K562 (cell line): ENCODE results near the gene FOXR1. TPM values are rescaled to one million over a fixed set of nuclear protein-coding genes. Genes with fewer than 3 reads are reported as not detected.

Source experiments
- C11orf30 ChIP-seq: fragments of 450-650 bp; IDR thresholded peaks from 2 replicates; pipeline ENCODE4 v1.6.1; 2016; ENCODE audit warnings: low read depth, mild to moderate bottlenecking
- CTBP1 ChIP-seq: fragments of 450-650 bp; IDR thresholded peaks from 2 replicates; pipeline ENCODE4 v1.6.1; 2016; ENCODE audit warnings: borderline replicate concordance
- ELF1 ChIP-seq: fragments of 200-800 bp; sonication (Bioruptor generic); IDR thresholded peaks from 2 replicates; pipeline ENCODE4 v1.6.1; 2016; ENCODE audit warnings: missing genetic modification characterization, missing compliant biosample characterization
- ETV1 ChIP-seq: fragments of 450-650 bp; conservative IDR thresholded peaks from 2 replicates; pipeline ENCODE4 v1.6.1; 2016; ENCODE audit warnings: missing genetic modification characterization, control low read depth, low read depth, missing compliant biosample characterization
- FUS ChIP-seq: fragments of 200-400 bp; formaldehyde crosslinking; optimal IDR thresholded peaks from 2 replicates; pipeline ENCODE3; 2017; ENCODE audit warnings: low read depth, low read length
- NKRF ChIP-seq: fragments of 450-650 bp; IDR thresholded peaks from 2 replicates; pipeline ENCODE4 v1.6.1; 2016; ENCODE audit warnings: borderline replicate concordance
- NUFIP1 ChIP-seq: fragments of 450-650 bp; IDR thresholded peaks from 2 replicates; pipeline ENCODE4 v1.6.1; 2018; ENCODE audit not compliant: partially characterized antibody
- PHF21A ChIP-seq: fragments of 450-650 bp; IDR thresholded peaks from 2 replicates; pipeline ENCODE4 v1.6.1; 2017; ENCODE audit warnings: low read depth, borderline replicate concordance
- PRPF4 ChIP-seq: fragments of 200-400 bp; formaldehyde crosslinking; IDR thresholded peaks from one replicate; pipeline ENCODE4 v1.6.1; 2017; ENCODE audit warnings: low read length, low read depth, mild to moderate bottlenecking; ENCODE audit not compliant: insufficient read depth, poor library complexity, severe bottlenecking
- RFX7 ChIP-seq: fragments of 250-450 bp; sonication (Bioruptor Pico); IDR thresholded peaks from 2 replicates; pipeline ENCODE4 v1.5.1; 2021; ENCODE audit warnings: mild to moderate bottlenecking
- SMARCB1 ChIP-seq: IDR thresholded peaks from 2 replicates; pipeline ENCODE4 v1.6.1; 2011; ENCODE audit warnings: improper control_type of control experiment, low read depth; ENCODE audit not compliant: insufficient read length
- TCFL5 ChIP-seq: fragments of 250-450 bp; sonication (Bioruptor Pico); conservative IDR thresholded peaks from 2 replicates; pipeline ENCODE4 v1.6.1; 2021; ENCODE audit warnings: mild to moderate bottlenecking, moderate library complexity, matching md5 sums
- TOE1 ChIP-seq, 2 experiments: fragments of 450-650 bp in 1 of 2; sonication (generic) in 1 of 2; formaldehyde crosslinking in 1 of 2; IDR thresholded peaks; 2 replicates each; pipeline versions ENCODE4 v1.7.1 to v1.8.0; 2016 to 2022; ENCODE audit warnings: borderline replicate concordance in 2 of 2, mild to moderate bottlenecking in 2 of 2, antibody characterized with exemption in 1 of 2, inconsistent platforms in 1 of 2, low read depth in 1 of 2, missing genetic modification reagents in 1 of 2, moderate library complexity in 1 of 2
- WHSC1 ChIP-seq: IDR thresholded peaks from one replicate; pipeline ENCODE4 v1.6.1; 2012; ENCODE audit warnings: low read length, control low read depth, inconsistent platforms
- ZMIZ1 ChIP-seq, 2 experiments: fragments of 150-350 bp in 1 of 2; IDR thresholded peaks; 2 replicates each; pipeline ENCODE4 v1.6.1; 2012 to 2016; ENCODE audit warnings: low read depth in 2 of 2, low read length in 2 of 2, mild to moderate bottlenecking in 1 of 2, moderate library complexity in 1 of 2
- ZNF707 ChIP-seq: fragments of 250-450 bp; sonication (Bioruptor Pico); conservative IDR thresholded peaks from 2 replicates; pipeline ENCODE4 v1.8.0; 2022; ENCODE audit warnings: inconsistent platforms, mild to moderate bottlenecking, moderate library complexity
- polyA plus RNA-seq, 8 experiments: library from polyadenylated mRNA; depleted of rRNA in 4 of 8; stranded (reverse) in 5 of 8; unstranded in 3 of 8; fragments of >200 nt; fragmentation: Nextera tagmentation in 2 of 8; fragmentation: Illumina TruSeq in 1 of 8; extraction: Ambion mirVana in 2 of 8; extraction: Trizol in 1 of 8; gene quantifications; 2 replicates each; pipeline versions ENCODE4 v1.2.1 to v1.2.3, GENCODE V29; 2011 to 2014; ENCODE audit warnings: inconsistent platforms in 1 of 8, missing spikeins in 1 of 8
- total RNA-seq, 7 experiments: library from RNA; depleted of rRNA in 6 of 7; stranded (reverse); fragments of >200 nt in 6 of 7; fragmentation: Illumina TruSeq in 2 of 7; extraction: Trizol in 2 of 7; gene quantifications; 2 replicates each; pipeline versions ENCODE4 v1.2.1 to v1.2.3, GENCODE V29; 2011 to 2021; ENCODE audit warnings: low replicate concordance in 1 of 7
- TF ChIP-seq, protein P1 (sequence below): fragments of 250-450 bp; sonication (Bioruptor Pico); IDR thresholded peaks from 2 replicates; pipeline ENCODE4 v1.8.0; 2021; ENCODE audit warnings: borderline replicate concordance, mild to moderate bottlenecking, moderate library complexity; ENCODE audit not compliant: poor library complexity, severe bottlenecking
- TF ChIP-seq, protein P2 (sequence below): sonication (generic); formaldehyde crosslinking; IDR thresholded peaks from 2 replicates; pipeline ENCODE4 v1.8.1; 2023; ENCODE audit warnings: mild to moderate bottlenecking, missing genetic modification reagents

FOXR1 gene
- total and polyA plus RNA-seq, 9 of the 15 experiments (the other 6 are each of a cell fraction or from before 2014, with no cell fraction given): not detected

GRCh38 chr11:119018074-119018938 lies 46.7 kb downstream of the FOXR1 start, which contains the start of the genes RPS25 and TRAPPC4 (continued):
- TF ChIP-seq RFX7 (CRISPR knock-in tag): no peak
- peak; percentile 92 for TF ChIP-seq C11orf30
- TF ChIP-seq, protein P1, sequence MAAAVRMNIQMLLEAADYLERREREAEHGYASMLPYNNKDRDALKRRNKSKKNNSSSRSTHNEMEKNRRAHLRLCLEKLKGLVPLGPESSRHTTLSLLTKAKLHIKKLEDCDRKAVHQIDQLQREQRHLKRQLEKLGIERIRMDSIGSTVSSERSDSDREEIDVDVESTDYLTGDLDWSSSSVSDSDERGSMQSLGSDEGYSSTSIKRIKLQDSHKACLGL (CRISPR knock-in tag): peak; percentile 64
- TF ChIP-seq, protein P2, sequence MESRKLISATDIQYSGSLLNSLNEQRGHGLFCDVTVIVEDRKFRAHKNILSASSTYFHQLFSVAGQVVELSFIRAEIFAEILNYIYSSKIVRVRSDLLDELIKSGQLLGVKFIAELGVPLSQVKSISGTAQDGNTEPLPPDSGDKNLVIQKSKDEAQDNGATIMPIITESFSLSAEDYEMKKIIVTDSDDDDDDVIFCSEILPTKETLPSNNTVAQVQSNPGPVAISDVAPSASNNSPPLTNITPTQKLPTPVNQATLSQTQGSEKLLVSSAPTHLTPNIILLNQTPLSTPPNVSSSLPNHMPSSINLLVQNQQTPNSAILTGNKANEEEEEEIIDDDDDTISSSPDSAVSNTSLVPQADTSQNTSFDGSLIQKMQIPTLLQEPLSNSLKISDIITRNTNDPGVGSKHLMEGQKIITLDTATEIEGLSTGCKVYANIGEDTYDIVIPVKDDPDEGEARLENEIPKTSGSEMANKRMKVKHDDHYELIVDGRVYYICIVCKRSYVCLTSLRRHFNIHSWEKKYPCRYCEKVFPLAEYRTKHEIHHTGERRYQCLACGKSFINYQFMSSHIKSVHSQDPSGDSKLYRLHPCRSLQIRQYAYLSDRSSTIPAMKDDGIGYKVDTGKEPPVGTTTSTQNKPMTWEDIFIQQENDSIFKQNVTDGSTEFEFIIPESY (CRISPR knock-in tag): peak; percentile 48; the same call in 1 of the 2 replicates
- TF ChIP-seq NUFIP1: no peak
- no peak for TF ChIP-seq ZNF707 (CRISPR knock-in tag)
- peak; percentile 63; the same call in 1 of the 2 replicates for TF ChIP-seq TOE1 (IDR thresholded peaks at IDR 0.05; ENCODE audit: borderline replicate concordance)
- TF ChIP-seq TOE1 (CRISPR knock-in tag; IDR thresholded peaks at IDR 0.05; ENCODE audit: borderline replicate concordance, low read depth): 0 out of 2 replicates have a peak, but pooled peaks have one; percentile 75
- TF ChIP-seq TCFL5 (CRISPR knock-in tag): no peak
- TF ChIP-seq PRPF4: no peak
- TF ChIP-seq NKRF: peak; percentile 92
- TF ChIP-seq FUS: no peak
- no peak for TF ChIP-seq WHSC1
- peak; percentile 95 for TF ChIP-seq ETV1
- TF ChIP-seq SMARCB1: no peak
- peak; percentile 94 for TF ChIP-seq ELF1 (tag)
- TF ChIP-seq PHF21A: no peak
- no peak for TF ChIP-seq ZMIZ1 (IDR thresholded peaks at IDR 0.05; ENCODE audit: low read depth in 2 of 2, low read length in 2 of 2)
- TF ChIP-seq CTBP1: peak; percentile 79
